Stomach smooth muscle (tissue), 2 donors: Measurements from ENCODE around the gene OTUD1.

ENCODE experiments used
- H3K27ac ChIP-seq: one replicate; pipeline ENCODE4 v1.7.0; 2013; ENCODE audit warnings: mild to moderate bottlenecking, low read length, inconsistent platforms
- H3K27me3 ChIP-seq, 2 donors: one replicate each; pipeline ENCODE4 v1.7.0; 2013; ENCODE audit warnings: low read length in 2 of 2; ENCODE audit not compliant: insufficient read depth in 2 of 2, control insufficient read depth in 1 of 2
- H3K36me3 ChIP-seq, 2 donors: one replicate each; pipeline ENCODE4 v1.7.0; 2013; ENCODE audit warnings: low read length in 2 of 2; ENCODE audit not compliant: control insufficient read depth in 2 of 2, insufficient read depth in 2 of 2
- H3K4me1 ChIP-seq: one replicate; pipeline ENCODE4 v1.7.0; 2013; ENCODE audit warnings: low read length; ENCODE audit not compliant: control insufficient read depth, insufficient read depth
- H3K4me3 ChIP-seq, 2 donors: one replicate each; pipeline ENCODE4 v1.7.0; 2013; ENCODE audit warnings: low read length in 2 of 2
- H3K9ac ChIP-seq, 2 donors: one replicate each; pipeline ENCODE4 v1.7.0; 2013; ENCODE audit warnings: low read length in 2 of 2, mild to moderate bottlenecking in 1 of 2
- H3K9me3 ChIP-seq, 2 donors: one replicate each; pipeline ENCODE4 v1.7.0; 2013; ENCODE audit warnings: low read length in 2 of 2; ENCODE audit not compliant: control insufficient read depth in 2 of 2
- donor health status: healthy.
- donor health status: Pancreatic carcinoma.

OTUD1 gene

DNA sequence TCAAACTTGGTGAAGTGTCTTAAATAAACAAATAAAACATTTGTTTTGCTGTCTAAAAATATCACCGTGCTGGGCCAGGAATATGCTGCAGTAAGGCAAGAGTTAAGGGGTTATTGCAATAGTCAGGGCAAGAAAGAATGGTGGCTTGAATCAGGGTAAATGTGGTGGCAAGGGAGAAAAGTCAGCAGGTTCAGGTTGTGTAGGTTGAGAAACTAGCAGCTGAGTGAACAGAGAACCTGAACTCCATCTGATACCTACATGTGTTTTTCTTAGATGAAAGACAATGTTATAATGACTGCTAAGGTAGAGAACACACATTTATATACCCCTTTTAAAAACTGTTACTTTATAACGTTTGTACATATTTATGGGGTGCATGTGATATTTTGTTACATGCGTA lies 28.7 kb downstream of the OTUD1 start:
- Histone ChIP-seq H3K4me1 (peaks cover 6% of the 10 kb centered on the region), H3K4me3 (no peak overlapping the region), H3K27me3 (no peaks in the 10 kb centered on the region), H3K9ac (no peak overlapping the region), H3K9me3 (no peaks in the 10 kb centered on the region), H3K36me3 (no peaks in the 10 kb centered on the region), H3K27ac (no peak overlapping the region)

DNA sequence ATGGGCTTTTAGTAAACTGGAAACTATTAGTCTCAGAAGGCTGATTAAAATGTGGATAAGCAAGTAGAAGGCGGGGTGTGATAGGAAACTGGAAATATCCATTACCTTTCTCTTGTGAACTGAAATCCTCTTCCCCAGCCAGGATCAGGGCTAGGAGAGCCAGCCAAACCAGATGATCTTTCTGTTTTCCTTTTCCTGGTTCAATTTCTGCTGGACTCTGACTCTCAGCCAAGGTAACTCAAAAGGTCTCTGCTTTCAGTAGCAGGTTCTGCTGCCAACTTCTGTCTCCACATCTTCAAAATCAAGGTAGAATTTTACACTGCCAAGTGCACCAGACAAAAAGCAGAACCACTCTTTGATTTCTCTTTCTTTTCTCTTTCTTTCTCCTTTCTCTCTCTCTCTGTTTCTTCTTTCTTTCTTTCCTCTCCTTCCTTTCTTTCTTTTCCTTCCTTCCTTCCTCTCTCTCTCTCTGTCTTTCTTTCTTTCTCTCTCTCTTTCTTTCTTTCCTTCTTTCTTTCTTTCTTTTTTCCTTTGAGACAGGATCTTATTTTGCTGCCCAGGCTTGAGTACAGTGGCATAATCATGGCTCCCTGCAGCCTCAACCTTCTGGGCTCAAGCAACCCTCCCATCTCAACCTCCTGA lies 30.8 kb downstream of the OTUD1 start:
- Histone ChIP-seq H3K4me3 (no peak overlapping the region), H3K27me3 (no peaks in the 10 kb centered on the region), H3K36me3 (no peaks in the 10 kb centered on the region), H3K9ac (no peak overlapping the region), H3K9me3 (no peaks in the 10 kb centered on the region), H3K27ac (no peak overlapping the region), H3K4me1 (peaks cover 6% of the 10 kb centered on the region)

DNA sequence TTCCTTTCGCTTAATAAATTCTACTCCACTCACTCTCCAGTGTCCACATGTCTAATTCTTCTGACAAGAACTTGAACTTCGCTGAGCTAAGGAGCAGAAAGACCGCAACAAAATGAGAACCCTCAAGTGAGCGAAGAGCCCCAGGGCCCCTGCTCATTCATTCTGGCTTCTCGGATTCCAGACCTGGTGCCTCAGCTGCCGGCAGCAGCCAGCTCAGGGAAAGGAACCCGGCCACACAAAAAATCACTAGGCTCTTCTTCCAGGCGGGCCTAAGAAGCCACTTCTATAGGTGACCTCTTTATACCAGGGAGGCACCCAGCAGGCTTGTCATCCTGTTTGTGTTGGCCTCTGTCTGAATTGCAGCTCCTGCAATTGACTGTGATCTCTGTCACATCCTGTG lies 33.3 kb downstream of the OTUD1 start:
- Histone ChIP-seq H3K9ac (no peak overlapping the region), H3K27ac (no peak overlapping the region), H3K36me3 (no peaks in the 10 kb centered on the region), H3K9me3 (no peaks in the 10 kb centered on the region), H3K4me1 (peaks cover 6% of the 10 kb centered on the region), H3K27me3 (no peaks in the 10 kb centered on the region), H3K4me3 (no peak overlapping the region)

DNA sequence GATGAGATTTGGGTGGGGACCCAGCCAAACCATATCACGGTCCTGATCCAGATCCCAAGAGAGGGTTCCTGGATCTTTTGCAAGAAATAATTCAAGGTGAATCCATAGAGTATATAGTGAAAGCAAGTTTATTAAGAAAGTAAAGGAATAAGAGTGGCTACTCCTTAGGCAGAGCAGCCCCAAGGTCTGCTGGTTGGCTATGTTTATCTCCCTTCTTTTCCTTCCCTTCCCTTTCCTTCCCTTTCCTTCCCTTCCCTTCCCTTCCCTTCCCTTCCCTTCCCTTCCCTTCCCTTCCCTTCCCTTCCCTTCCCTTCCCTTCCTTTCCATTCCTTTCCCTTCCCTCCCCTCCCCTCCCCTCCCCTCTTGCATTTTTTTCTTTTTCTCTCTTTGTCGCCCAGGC lies 35.2 kb downstream of the OTUD1 start:
- H3K27me3 ChIP-seq, result no peaks in the 10 kb centered on the region
- no peak overlapping the region for H3K4me3 ChIP-seq
- no peak overlapping the region for H3K9ac ChIP-seq
- no peaks in the 10 kb centered on the region for H3K36me3 ChIP-seq
- H3K27ac ChIP-seq, result no peak overlapping the region
- H3K9me3 ChIP-seq, result no peaks in the 10 kb centered on the region
- H3K4me1 ChIP-seq, result peaks cover 6% of the 10 kb centered on the region

DNA sequence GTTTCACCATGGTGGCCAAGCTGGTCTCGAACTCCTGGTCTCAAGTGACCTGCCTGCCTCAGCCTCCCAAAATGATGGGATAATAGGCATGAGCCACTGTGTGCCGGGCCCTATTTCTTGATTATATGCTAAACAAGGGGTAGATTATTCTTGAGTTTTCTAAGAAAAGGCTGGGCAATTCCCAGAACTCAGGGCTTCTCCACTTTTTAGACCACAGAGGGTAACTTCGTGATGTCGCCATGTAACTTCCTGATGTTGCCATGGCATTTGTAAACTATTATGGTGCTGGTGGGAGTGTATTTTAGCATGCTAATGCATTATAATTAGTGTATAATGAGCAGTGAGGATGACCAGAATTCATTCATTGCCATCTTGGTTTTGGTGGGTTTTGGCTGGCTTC lies 35.8 kb downstream of the OTUD1 start:
- Histone ChIP-seq H3K36me3 (no peaks in the 10 kb centered on the region), H3K27ac (no peak overlapping the region), H3K4me3 (no peak overlapping the region), H3K9ac (no peak overlapping the region), H3K9me3 (no peaks in the 10 kb centered on the region), H3K4me1 (peaks cover 6% of the 10 kb centered on the region), H3K27me3 (no peaks in the 10 kb centered on the region)

DNA sequence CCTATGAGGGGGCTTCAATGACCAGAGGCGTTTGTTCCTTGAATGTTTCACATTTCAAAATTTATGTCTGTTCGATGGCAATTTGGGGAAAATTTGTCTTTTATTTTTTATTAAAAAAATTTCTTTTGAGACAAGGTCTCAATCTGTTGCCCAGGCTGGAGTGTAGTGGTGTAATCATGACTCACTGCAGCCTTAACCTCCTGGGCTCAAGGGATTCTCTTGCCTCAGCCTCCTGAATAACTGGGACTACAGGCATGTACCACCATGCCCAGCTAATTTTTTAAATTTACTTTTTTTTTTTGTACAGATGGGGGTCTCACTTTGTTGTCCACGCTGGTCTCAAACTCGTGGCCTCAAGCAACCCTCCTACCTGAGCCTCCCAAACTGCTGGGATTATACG lies 39.7 kb downstream of the OTUD1 start:
- Histone ChIP-seq H3K9ac (no peak overlapping the region), H3K4me1 (no peaks in the 10 kb centered on the region), H3K9me3 (no peaks in the 10 kb centered on the region), H3K4me3 (no peak overlapping the region), H3K36me3 (no peaks in the 10 kb centered on the region), H3K27ac (no peak overlapping the region), H3K27me3 (no peaks in the 10 kb centered on the region)

DNA sequence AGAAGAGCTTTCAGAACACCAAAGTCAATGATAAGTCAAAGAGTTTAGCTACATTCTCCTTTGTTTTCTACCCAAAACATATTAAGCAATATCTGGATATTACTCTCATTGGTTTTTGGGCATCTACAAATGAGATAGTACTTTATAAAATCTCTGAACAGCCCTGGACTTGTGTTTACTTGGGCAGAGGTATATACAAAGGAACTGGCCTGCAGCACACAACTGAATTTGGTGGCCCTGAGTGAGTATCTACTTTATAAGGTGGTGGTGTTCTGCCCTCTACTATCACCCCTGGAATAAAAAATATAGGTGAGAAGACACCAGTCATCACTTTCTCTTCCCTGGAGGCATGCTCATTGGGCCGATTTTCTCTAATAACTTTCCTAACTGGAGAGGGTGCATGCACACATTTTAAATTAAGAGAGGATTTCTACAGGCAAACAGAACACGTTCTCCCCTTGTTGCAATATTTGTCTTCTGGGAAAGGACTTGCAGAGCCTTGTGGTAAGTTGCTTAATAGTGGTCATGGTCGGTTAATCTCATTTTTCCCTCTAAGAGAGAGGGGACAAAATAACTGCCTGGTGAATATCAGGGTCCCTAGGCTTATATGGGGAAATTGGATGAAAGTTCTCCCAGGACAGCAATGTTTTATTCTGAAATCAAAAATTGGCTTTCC lies 41.1 kb downstream of the OTUD1 start:
- no peak overlapping the region for H3K27ac ChIP-seq
- no peaks in the 10 kb centered on the region for H3K27me3 ChIP-seq
- H3K4me1 ChIP-seq, result no peaks in the 10 kb centered on the region
- H3K9me3 ChIP-seq, result no peaks in the 10 kb centered on the region
- H3K36me3 ChIP-seq, result no peaks in the 10 kb centered on the region
- H3K9ac ChIP-seq, result no peak overlapping the region
- no peak overlapping the region for H3K4me3 ChIP-seq

DNA sequence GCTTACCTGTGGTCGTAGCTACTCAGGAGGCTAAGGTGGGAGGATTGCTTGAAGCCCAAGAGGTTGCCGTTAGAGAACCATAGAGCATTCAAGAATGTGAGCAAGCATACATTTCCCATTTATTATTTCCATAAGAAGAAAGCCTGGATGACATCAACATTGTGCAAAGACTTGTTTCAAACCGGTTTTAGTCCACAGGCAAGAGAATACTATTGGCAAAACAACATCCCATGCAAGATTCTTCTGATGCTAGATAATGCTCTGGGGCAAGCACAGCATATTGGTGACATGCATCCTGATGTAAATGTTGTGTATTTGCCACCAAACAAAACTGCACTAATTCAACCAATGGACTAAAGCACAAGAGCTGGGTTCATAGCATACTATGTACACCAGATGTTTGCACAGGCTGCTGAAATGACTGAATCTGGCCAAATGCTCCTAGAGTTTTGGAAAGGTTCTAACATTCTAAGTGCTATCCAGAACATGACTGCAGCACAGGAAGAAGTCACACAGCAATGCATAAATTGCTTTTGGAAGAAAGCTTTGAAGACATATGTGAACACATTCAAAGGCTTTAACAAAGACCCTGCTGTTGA lies 42.6 kb downstream of the OTUD1 start:
- no peaks in the 10 kb centered on the region for H3K4me1 ChIP-seq
- H3K9ac ChIP-seq, result no peak overlapping the region
- H3K4me3 ChIP-seq, result no peak overlapping the region
- H3K9me3 ChIP-seq, result no peaks in the 10 kb centered on the region
- no peak overlapping the region for H3K27ac ChIP-seq
- H3K36me3 ChIP-seq, result no peaks in the 10 kb centered on the region
- no peaks in the 10 kb centered on the region for H3K27me3 ChIP-seq

DNA sequence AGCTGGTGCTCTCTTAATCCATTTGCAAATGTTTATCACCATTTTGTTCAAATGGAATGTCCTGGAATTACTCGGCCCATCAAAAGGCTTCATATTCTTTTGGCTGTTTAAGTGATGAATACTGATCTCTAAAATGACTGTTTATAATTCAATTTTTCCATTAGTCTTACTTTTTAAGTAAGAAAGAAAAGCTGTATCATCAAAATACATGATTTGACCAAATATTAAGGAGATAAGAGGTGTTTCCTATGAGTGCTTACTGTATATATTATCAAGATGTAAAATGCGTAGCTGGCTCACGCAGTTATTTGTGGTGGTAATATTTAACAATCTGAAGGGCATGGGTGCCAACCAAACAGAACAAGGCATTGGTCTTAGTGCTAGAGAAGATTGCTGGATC lies 51.2 kb downstream of the OTUD1 start:
- Histone ChIP-seq H3K4me1 (no peaks in the 10 kb centered on the region), H3K9ac (no peak overlapping the region), H3K27ac (no peak overlapping the region), H3K27me3 (peaks cover 0 to 2% of the 10 kb centered on the region in 2 donors), H3K4me3 (no peak overlapping the region), H3K9me3 (no peaks in the 10 kb centered on the region), H3K36me3 (no peaks in the 10 kb centered on the region)
